Astrocyte of the hippocampus (primary cell): ENCODE data around the gene EMILIN2.
"Not testable (repeated sequence)": the region's sequence is repeated elsewhere in the genome, so short reads cannot be mapped to it uniquely, and the experiment has no call there.

Source experiments
- DNase-seq: peaks from one replicate; pipeline ENCODE4 v3.0.0; 2011; ENCODE audit warnings: low read depth, low spot score

Gene EMILIN2

GRCh38 chr18:2915486-2915885 is 68.7 kb downstream of the EMILIN2 start:
- not testable (repeated sequence) for DNase-seq

- DNase-seq, result no peak
Measured at GRCh38 chr18:2916184-2916583, 69.4 kb downstream of the EMILIN2 start.

- DNase-seq, result no peak
Measured at GRCh38 chr18:2917259-2918047, 70.6 kb downstream of the EMILIN2 start.

- DNase-seq, result no peak
Measured at GRCh38 chr18:2918761-2919550, 72.2 kb downstream of the EMILIN2 start.

- no peak for DNase-seq
Measured at GRCh38 chr18:2919600-2919999, 72.8 kb downstream of the EMILIN2 start.

- no peak for DNase-seq
Measured at GRCh38 chr18:2920027-2920426, 73.2 kb downstream of the EMILIN2 start.

- DNase-seq, result no peak
Measured at GRCh38 chr18:2920546-2921343, 73.9 kb downstream of the EMILIN2 start.

GRCh38 chr18:2921778-2922177 is 75.0 kb downstream of the EMILIN2 start:
- DNase-seq, result no peak

GRCh38 chr18:2923464-2923863 is 76.7 kb downstream of the EMILIN2 start:
- DNase-seq, result no peak

GRCh38 chr18:2924920-2925319 is 78.1 kb downstream of the EMILIN2 start:
- no peak for DNase-seq

GRCh38 chr18:2926528-2926927 is 79.7 kb downstream of the EMILIN2 start:
- no peak for DNase-seq

- no peak for DNase-seq
Measured at GRCh38 chr18:2927745-2928144, 80.9 kb downstream of the EMILIN2 start.

- peak; percentile 75 for DNase-seq
Measured at GRCh38 chr18:2932247-2933181, 85.7 kb downstream of the EMILIN2 start.

- DNase-seq, result no peak
Measured at GRCh38 chr18:2933995-2934394, 87.2 kb downstream of the EMILIN2 start.

- no peak for DNase-seq
Measured at GRCh38 chr18:2935438-2936192, 88.8 kb downstream of the EMILIN2 start.

GRCh38 chr18:2939317-2939716 is 92.5 kb downstream of the EMILIN2 start:
- DNase-seq, result no peak

GRCh38 chr18:2948038-2948437 is 101.2 kb downstream of the EMILIN2 start:
- peak; percentile 53 for DNase-seq

- no peak for DNase-seq
Measured at GRCh38 chr18:2952605-2953004, 105.8 kb downstream of the EMILIN2 start.

- DNase-seq, result no peak
Measured at GRCh38 chr18:2953935-2954653, 107.3 kb downstream of the EMILIN2 start.
